ENCODE data around the gene NEDD4L.

NEDD4L gene

DNA sequence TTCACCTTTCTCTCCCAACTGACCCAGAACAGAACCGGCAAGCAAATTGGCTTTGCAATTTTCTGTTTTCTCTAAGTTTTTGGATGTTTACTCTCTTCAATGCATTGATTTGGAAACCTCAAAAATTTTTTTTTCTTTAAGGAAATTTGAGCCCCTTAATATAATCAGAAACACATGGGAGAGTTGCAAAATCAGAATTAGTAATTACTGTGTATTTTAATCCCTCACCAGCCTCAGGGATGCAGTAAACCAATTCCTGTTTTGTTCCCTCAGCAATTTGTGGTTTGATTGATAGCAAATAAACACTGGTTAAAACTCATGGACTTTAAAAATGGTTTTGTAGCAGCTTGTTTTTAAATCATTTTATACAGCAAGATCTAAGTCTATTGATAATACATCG lies 281.5 kb downstream of the NEDD4L start:
- Histone ChIP-seq H3K4me1 (ENCODE audit: control insufficient read depth, insufficient read depth, low read length) (peaks cover 13% of the 10 kb centered on the region), H3K4me3 (ENCODE audit: low read depth, low read length) (no peak overlapping the region), H3K27ac (ENCODE audit: extremely low read depth, low read depth, low read length) (no peak overlapping the region), H3K36me3 (ENCODE audit: control insufficient read depth in 2 of 2, insufficient read depth in 1 of 2, low read length in 2 of 2) (peaks cover 0 to 26% of the 10 kb centered on the region in 2 experiments), H3K9me3 (ENCODE audit: control insufficient read depth, insufficient read depth, low read depth, low read length) (no peaks in the 10 kb centered on the region)
- CTCF ChIA-PET = interaction anchor here (0.7 to 2.8 kb wide), 7 partner anchors 9 to 282 kb away, joined by 3 to 10 read pairs (median 4); partner anchors contain the start of gene NEDD4L
- POLR2A ChIA-PET = no interaction called here
- TF ChIP-seq, protein P1, sequence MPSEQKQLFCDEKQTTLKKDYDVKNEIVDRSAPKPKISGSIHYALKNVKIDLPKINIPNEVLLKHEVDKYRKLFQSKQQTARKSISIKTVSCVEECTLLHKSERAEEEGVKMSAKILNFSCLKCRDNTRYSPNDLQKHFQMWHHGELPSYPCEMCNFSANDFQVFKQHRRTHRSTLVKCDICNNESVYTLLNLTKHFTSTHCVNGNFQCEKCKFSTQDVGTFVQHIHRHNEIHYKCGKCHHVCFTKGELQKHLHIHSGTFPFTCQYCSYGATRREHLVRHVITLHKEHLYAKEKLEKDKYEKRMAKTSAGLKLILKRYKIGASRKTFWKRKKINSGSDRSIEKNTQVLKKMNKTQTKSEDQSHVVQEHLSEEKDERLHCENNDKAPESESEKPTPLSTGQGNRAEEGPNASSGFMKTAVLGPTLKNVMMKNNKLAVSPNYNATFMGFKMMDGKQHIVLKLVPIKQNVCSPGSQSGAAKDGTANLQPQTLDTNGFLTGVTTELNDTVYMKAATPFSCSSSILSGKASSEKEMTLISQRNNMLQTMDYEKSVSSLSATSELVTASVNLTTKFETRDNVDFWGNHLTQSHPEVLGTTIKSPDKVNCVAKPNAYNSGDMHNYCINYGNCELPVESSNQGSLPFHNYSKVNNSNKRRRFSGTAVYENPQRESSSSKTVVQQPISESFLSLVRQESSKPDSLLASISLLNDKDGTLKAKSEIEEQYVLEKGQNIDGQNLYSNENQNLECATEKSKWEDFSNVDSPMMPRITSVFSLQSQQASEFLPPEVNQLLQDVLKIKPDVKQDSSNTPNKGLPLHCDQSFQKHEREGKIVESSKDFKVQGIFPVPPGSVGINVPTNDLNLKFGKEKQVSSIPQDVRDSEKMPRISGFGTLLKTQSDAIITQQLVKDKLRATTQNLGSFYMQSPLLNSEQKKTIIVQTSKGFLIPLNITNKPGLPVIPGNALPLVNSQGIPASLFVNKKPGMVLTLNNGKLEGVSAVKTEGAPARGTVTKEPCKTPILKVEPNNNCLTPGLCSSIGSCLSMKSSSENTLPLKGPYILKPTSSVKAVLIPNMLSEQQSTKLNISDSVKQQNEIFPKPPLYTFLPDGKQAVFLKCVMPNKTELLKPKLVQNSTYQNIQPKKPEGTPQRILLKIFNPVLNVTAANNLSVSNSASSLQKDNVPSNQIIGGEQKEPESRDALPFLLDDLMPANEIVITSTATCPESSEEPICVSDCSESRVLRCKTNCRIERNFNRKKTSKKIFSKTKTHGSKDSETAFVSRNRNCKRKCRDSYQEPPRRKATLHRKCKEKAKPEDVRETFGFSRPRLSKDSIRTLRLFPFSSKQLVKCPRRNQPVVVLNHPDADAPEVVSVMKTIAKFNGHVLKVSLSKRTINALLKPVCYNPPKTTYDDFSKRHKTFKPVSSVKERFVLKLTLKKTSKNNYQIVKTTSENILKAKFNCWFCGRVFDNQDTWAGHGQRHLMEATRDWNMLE (tag by site-specific recombination; conservative IDR thresholded peaks at IDR 0.05; ENCODE audit: low read depth) = no peak
- TF ChIP-seq ZNF704 (tag by site-specific recombination; IDR thresholded peaks at IDR 0.05) = no peak
- no peak for TF ChIP-seq ZNF292 (tag by site-specific recombination; IDR thresholded peaks at IDR 0.05; ENCODE audit: borderline replicate concordance, low read depth)

DNA sequence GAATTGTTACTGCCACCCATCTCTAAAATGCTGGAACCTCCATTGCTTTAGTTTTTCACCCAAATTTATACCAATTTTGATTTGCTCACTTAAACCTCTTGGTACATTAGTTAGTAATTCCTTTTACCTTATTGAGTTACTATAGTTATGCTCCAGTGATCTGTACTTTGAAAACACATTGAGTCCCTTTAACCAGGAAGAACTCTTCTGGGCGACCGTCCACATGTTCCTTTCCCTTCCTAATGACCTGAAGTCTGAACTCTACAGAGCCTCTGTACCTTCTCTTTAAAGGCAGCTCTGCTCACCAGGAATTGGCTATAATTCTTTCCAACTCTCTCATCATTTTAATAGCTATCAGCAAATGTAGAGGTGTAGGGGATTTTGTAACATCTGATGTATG lies 290.0 kb downstream of the NEDD4L start:
- H3K27ac ChIP-seq (ENCODE audit: extremely low read depth, low read depth, low read length) = no peak overlapping the region
- ChIA-PET POLR2A (interaction anchor here (0.5 kb wide), 1 partner anchor 152 kb away, joined by 3 read pairs; no protein-coding TSS in a partner anchor), CTCF (interaction anchor here (0.7 kb wide), 1 partner anchor 153 kb away, joined by 3 read pairs; no protein-coding TSS in a partner anchor)
- H3K4me3 ChIP-seq (ENCODE audit: low read depth, low read length) = no peak overlapping the region
- H3K36me3 ChIP-seq (ENCODE audit: control insufficient read depth in 2 of 2, insufficient read depth in 1 of 2, low read length in 2 of 2) = peaks cover 15 to 31% of the 10 kb centered on the region in 2 experiments
- no peaks in the 10 kb centered on the region for H3K9me3 ChIP-seq (ENCODE audit: control insufficient read depth, insufficient read depth, low read depth, low read length)
- H3K4me1 ChIP-seq (ENCODE audit: control insufficient read depth, insufficient read depth, low read length) = peaks cover 19% of the 10 kb centered on the region
- TF ChIP-seq ZNF501 (tag by site-specific recombination; IDR thresholded peaks at IDR 0.05) = no peak
- no peak for TF ChIP-seq ZNF133 (tag by site-specific recombination; IDR thresholded peaks at IDR 0.05)
- no peak for TF ChIP-seq ZSCAN4 (tag by site-specific recombination; IDR thresholded peaks at IDR 0.05)
- TF ChIP-seq ZXDB (tag by site-specific recombination; IDR thresholded peaks at IDR 0.05) = no peak
- TF ChIP-seq, protein P2, sequence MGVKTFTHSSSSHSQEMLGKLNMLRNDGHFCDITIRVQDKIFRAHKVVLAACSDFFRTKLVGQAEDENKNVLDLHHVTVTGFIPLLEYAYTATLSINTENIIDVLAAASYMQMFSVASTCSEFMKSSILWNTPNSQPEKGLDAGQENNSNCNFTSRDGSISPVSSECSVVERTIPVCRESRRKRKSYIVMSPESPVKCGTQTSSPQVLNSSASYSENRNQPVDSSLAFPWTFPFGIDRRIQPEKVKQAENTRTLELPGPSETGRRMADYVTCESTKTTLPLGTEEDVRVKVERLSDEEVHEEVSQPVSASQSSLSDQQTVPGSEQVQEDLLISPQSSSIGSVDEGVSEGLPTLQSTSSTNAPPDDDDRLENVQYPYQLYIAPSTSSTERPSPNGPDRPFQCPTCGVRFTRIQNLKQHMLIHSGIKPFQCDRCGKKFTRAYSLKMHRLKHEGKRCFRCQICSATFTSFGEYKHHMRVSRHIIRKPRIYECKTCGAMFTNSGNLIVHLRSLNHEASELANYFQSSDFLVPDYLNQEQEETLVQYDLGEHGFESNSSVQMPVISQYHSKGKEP (tag by site-specific recombination; IDR thresholded peaks at IDR 0.05) = no peak
- no peak for TF ChIP-seq ZNF248 (tag by site-specific recombination; IDR thresholded peaks at IDR 0.05)
- no peak for TF ChIP-seq ZNF335 (tag by site-specific recombination; conservative IDR thresholded peaks at IDR 0.05)
- TF ChIP-seq, protein P3, sequence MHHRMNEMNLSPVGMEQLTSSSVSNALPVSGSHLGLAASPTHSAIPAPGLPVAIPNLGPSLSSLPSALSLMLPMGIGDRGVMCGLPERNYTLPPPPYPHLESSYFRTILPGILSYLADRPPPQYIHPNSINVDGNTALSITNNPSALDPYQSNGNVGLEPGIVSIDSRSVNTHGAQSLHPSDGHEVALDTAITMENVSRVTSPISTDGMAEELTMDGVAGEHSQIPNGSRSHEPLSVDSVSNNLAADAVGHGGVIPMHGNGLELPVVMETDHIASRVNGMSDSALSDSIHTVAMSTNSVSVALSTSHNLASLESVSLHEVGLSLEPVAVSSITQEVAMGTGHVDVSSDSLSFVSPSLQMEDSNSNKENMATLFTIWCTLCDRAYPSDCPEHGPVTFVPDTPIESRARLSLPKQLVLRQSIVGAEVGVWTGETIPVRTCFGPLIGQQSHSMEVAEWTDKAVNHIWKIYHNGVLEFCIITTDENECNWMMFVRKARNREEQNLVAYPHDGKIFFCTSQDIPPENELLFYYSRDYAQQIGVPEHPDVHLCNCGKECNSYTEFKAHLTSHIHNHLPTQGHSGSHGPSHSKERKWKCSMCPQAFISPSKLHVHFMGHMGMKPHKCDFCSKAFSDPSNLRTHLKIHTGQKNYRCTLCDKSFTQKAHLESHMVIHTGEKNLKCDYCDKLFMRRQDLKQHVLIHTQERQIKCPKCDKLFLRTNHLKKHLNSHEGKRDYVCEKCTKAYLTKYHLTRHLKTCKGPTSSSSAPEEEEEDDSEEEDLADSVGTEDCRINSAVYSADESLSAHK (tag by site-specific recombination; IDR thresholded peaks at IDR 0.05) = no peak
- no peak for TF ChIP-seq KLF8 (tag by site-specific recombination; IDR thresholded peaks at IDR 0.05)
- no peak for TF ChIP-seq ZNF16 (tag by site-specific recombination; IDR thresholded peaks at IDR 0.05; ENCODE audit: low read depth)
- TF ChIP-seq ATF2 (tag by site-specific recombination; IDR thresholded peaks at IDR 0.05; ENCODE audit: low read depth) = no peak
- TF ChIP-seq, protein P4, sequence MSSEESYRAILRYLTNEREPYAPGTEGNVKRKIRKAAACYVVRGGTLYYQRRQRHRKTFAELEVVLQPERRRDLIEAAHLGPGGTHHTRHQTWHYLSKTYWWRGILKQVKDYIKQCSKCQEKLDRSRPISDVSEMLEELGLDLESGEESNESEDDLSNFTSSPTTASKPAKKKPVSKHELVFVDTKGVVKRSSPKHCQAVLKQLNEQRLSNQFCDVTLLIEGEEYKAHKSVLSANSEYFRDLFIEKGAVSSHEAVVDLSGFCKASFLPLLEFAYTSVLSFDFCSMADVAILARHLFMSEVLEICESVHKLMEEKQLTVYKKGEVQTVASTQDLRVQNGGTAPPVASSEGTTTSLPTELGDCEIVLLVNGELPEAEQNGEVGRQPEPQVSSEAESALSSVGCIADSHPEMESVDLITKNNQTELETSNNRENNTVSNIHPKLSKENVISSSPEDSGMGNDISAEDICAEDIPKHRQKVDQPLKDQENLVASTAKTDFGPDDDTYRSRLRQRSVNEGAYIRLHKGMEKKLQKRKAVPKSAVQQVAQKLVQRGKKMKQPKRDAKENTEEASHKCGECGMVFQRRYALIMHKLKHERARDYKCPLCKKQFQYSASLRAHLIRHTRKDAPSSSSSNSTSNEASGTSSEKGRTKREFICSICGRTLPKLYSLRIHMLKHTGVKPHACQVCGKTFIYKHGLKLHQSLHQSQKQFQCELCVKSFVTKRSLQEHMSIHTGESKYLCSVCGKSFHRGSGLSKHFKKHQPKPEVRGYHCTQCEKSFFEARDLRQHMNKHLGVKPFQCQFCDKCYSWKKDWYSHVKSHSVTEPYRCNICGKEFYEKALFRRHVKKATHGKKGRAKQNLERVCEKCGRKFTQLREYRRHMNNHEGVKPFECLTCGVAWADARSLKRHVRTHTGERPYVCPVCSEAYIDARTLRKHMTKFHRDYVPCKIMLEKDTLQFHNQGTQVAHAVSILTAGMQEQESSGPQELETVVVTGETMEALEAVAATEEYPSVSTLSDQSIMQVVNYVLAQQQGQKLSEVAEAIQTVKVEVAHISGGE (tag by site-specific recombination; conservative IDR thresholded peaks at IDR 0.05; ENCODE audit: low read depth) = no peak
- no peak for TF ChIP-seq ZBTB48 (tag by site-specific recombination; IDR thresholded peaks at IDR 0.05)
- no peak for TF ChIP-seq ZNF549 (tag by site-specific recombination; IDR thresholded peaks at IDR 0.05)
